Measurements from ENCODE around the gene PPP1R10. TPM values are rescaled to one million over a fixed set of nuclear protein-coding genes. Genes with fewer than 3 reads are reported as not detected.

Gene PPP1R10
- total and polyA plus RNA-seq, 2 experiments from 2014 or later = 34.5 to 38.6 TPM

- Histone ChIP-seq H3K4me1 (ENCODE audit: insufficient read depth) (no peaks in the 10 kb centered on the region), H3K4me3 (no peak overlapping the region), H2AFZ (no peak overlapping the region), H3K27me3 (no peaks in the 10 kb centered on the region), H3K4me2 (no peak overlapping the region), H4K20me1 (ENCODE audit: insufficient read depth, poor library complexity, severe bottlenecking) (peaks cover 22% of the 10 kb centered on the region), H3K36me3 (replicated peaks; ENCODE audit: insufficient read depth, low read depth) (peaks cover 4% of the 10 kb centered on the region), H3K9me3 (ENCODE audit: low read depth) (no peaks in the 10 kb centered on the region), H3K9me2 (replicated peaks; ENCODE audit: insufficient read depth) (no peaks in the 10 kb centered on the region), H3K27ac (no peak overlapping the region), H3K79me2 (no peaks in the 10 kb centered on the region)
- no peak for TF ChIP-seq EZH2phosphoT487 (IDR thresholded peaks at IDR 0.05; ENCODE audit: low read depth, severe bottlenecking, unreplicated experiment)
- no peak for TF ChIP-seq EZH2 (IDR thresholded peaks at IDR 0.05; ENCODE audit: borderline replicate concordance)
- no peak for TF ChIP-seq CTCF (IDR thresholded peaks at IDR 0.05; ENCODE audit: poor library complexity)
- WGBS (ENCODE audit: low lambda C conversion rate, missing lambda C conversion rate) = 98% methylated on average over 33 of the region's 39 CpGs
- no peak for DNase-seq (ENCODE audit: low spot score)
Measured at GRCh38 chr6:30601815-30602641, 15.0 kb downstream of the PPP1R10 start.

GRCh38 chr6:30601436-30601814 is 15.6 kb downstream of the PPP1R10 start:
- H3K79me2 ChIP-seq = no peaks in the 10 kb centered on the region
- H3K9me3 ChIP-seq (ENCODE audit: low read depth) = no peaks in the 10 kb centered on the region
- H3K27me3 ChIP-seq = no peaks in the 10 kb centered on the region
- TF ChIP-seq EZH2 (IDR thresholded peaks at IDR 0.05; ENCODE audit: borderline replicate concordance) (no peak), EZH2phosphoT487 (IDR thresholded peaks at IDR 0.05; ENCODE audit: low read depth, severe bottlenecking, unreplicated experiment) (no peak), CTCF (IDR thresholded peaks at IDR 0.05; ENCODE audit: poor library complexity) (no peak)
- peaks cover 22% of the 10 kb centered on the region for H4K20me1 ChIP-seq (ENCODE audit: insufficient read depth, poor library complexity, severe bottlenecking)
- no peak overlapping the region for H3K4me3 ChIP-seq
- DNase-seq (ENCODE audit: low spot score) = no peak
- no peak overlapping the region for H3K4me2 ChIP-seq
- H3K4me1 ChIP-seq (ENCODE audit: insufficient read depth) = no peaks in the 10 kb centered on the region
- no peak overlapping the region for H2AFZ ChIP-seq
- H3K27ac ChIP-seq = no peak overlapping the region
- WGBS (ENCODE audit: low lambda C conversion rate, missing lambda C conversion rate) = 95% methylated on average over 6 of the region's 6 CpGs
- H3K36me3 ChIP-seq (replicated peaks; ENCODE audit: insufficient read depth, low read depth) = peaks cover 4% of the 10 kb centered on the region
- H3K9me2 ChIP-seq (replicated peaks; ENCODE audit: insufficient read depth) = no peaks in the 10 kb centered on the region

- Histone ChIP-seq H4K20me1 (ENCODE audit: insufficient read depth, poor library complexity, severe bottlenecking) (peaks cover 18% of the 10 kb centered on the region), H2AFZ (no peak overlapping the region), H3K27ac (no peak overlapping the region), H3K4me2 (no peak overlapping the region), H3K79me2 (no peaks in the 10 kb centered on the region), H3K36me3 (replicated peaks; ENCODE audit: insufficient read depth, low read depth) (peaks cover 4% of the 10 kb centered on the region), H3K9me3 (ENCODE audit: low read depth) (no peaks in the 10 kb centered on the region), H3K9me2 (replicated peaks; ENCODE audit: insufficient read depth) (no peaks in the 10 kb centered on the region), H3K4me1 (ENCODE audit: insufficient read depth) (no peaks in the 10 kb centered on the region), H3K27me3 (no peaks in the 10 kb centered on the region), H3K4me3 (no peak overlapping the region)
- WGBS (ENCODE audit: low lambda C conversion rate, missing lambda C conversion rate) = 92% methylated on average over 10 of the region's 10 CpGs
- no peak for TF ChIP-seq EZH2 (IDR thresholded peaks at IDR 0.05; ENCODE audit: borderline replicate concordance)
- TF ChIP-seq CTCF (IDR thresholded peaks at IDR 0.05; ENCODE audit: poor library complexity) = no peak
- DNase-seq (ENCODE audit: low spot score) = no peak
Measured at GRCh38 chr6:30600451-30600961, 16.5 kb downstream of the PPP1R10 start.

All from hepatocyte (in vitro differentiated cells).